ENCODE results near the gene PLA2G15. TPM values are rescaled to one million over a fixed set of nuclear protein-coding genes. Genes with fewer than 3 reads are reported as not detected.
"Not testable (repeated sequence)": the region's sequence is repeated elsewhere in the genome, so short reads cannot be mapped to it uniquely, and the experiment has no call there.

Gene PLA2G15
- polyA plus RNA-seq, 1 experiment: 15.7 TPM

DNA sequence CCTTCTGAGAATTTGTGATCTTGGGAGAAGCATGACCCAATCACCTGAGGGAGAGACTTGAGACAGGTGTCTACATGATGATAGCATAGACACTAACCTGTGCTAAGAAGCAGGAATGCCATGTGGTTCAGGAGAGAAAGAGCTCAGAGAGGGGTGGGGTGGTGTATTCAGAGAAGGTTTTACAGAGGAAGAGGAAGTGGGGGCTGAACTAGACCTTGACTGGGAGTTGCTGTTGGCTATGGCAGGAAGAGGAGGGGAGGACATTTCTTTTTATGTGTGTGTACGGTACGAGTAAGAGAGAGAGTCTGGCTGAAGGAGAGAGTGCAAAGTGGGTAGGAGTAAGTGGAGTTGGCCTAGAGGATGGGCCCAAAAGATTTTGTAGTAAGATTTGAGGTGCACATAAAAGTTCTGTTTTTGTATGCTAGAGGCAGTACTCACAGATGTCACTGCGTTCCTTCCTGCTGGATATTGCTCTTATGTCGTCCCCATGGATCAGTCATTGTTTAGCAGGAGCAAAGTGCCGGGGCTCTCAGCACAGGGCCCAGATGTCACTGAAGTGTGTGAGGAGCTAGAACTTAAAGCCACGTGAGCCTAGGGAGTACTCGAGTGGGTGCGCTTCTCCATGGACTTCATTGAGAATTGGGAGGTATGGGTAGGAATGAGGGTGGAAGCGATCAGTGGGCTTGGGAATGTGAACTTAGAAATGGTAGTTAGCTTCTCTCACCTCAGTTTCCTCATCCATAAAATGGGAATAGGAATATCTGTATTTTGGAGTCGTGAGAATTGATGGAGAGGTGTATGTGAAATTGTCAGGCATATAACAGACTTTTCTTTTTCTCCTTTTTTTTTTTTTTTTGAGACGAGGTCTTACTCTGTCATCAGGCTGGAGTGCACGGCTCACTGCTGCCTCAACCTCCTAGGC, 41.2 kb downstream of the PLA2G15 start:
- CTCF ChIA-PET: interaction anchor here (0.7 to 2.1 kb wide), 3 partner anchors 22 to 109 kb away, joined by 3 to 8 read pairs (median 5); partner anchors contain the start of gene SLC7A6
- POLR2A ChIA-PET: interaction anchor here (0.6 to 1.0 kb wide), 3 partner anchors 10 to 64 kb away, joined by 3 to 10 read pairs (median 3); partner anchors contain the start of gene SLC7A6
- no peak for DNase-seq (ENCODE audit: low read depth, low spot score)
- no peak for TF ChIP-seq CTCF (IDR thresholded peaks at IDR 0.05; ENCODE audit: low read depth, low read length)
- Histone ChIP-seq H3K27me3 (ENCODE audit: control insufficient read depth, insufficient read depth, low read length) (no peaks in the 10 kb centered on the region), H3K9me3 (ENCODE audit: control insufficient read depth, insufficient read depth, low read length) (no peaks in the 10 kb centered on the region), H3K4me3 (ENCODE audit: low read depth, low read length) (no peak overlapping the region), H3K27ac (ENCODE audit: low read depth, low read length) (no peak overlapping the region)

GRCh38 chr16:68287276-68288251, 42.4 kb downstream of the PLA2G15 start:
- no peak overlapping the region for H3K4me3 ChIP-seq (ENCODE audit: low read depth, low read length)
- H3K27ac ChIP-seq (ENCODE audit: low read depth, low read length): no peak overlapping the region
- no peaks in the 10 kb centered on the region for H3K9me3 ChIP-seq (ENCODE audit: control insufficient read depth, insufficient read depth, low read length)
- POLR2A ChIA-PET: interaction anchor here (0.6 to 1.4 kb wide), 3 partner anchors 13 to 23 kb away, joined by 3 to 5 read pairs (median 5); partner anchors contain the start of gene SLC7A6
- TF ChIP-seq CTCF (IDR thresholded peaks at IDR 0.05; ENCODE audit: low read depth, low read length): no peak
- CTCF ChIA-PET: interaction anchor here (0.9 to 1.5 kb wide), 2 partner anchors 23 to 41 kb away, joined by 3 to 4 read pairs; partner anchors contain the start of gene SLC7A6
- no peak for DNase-seq (ENCODE audit: low read depth, low spot score)
- no peaks in the 10 kb centered on the region for H3K27me3 ChIP-seq (ENCODE audit: control insufficient read depth, insufficient read depth, low read length)

GRCh38 chr16:68288252-68288650, 43.1 kb downstream of the PLA2G15 start:
- POLR2A ChIA-PET: interaction anchor here (1.2 to 1.4 kb wide), 2 partner anchors 12 to 24 kb away, joined by 5 read pairs; partner anchors contain the start of gene SLC7A6
- H3K4me3 ChIP-seq (ENCODE audit: low read depth, low read length): no peak overlapping the region

GRCh38 chr16:68288796-68289195, 43.6 kb downstream of the PLA2G15 start:
- CTCF ChIA-PET: interaction anchor here (1.5 to 2.4 kb wide), 2 partner anchors 25 to 27 kb away, joined by 4 to 8 read pairs; partner anchors contain the start of gene SLC7A6
- not testable (repeated sequence) for H3K27ac ChIP-seq (ENCODE audit: low read depth, low read length); H3K9me3 ChIP-seq (ENCODE audit: control insufficient read depth, insufficient read depth, low read length); DNase-seq (ENCODE audit: low read depth, low spot score); H3K27me3 ChIP-seq (ENCODE audit: control insufficient read depth, insufficient read depth, low read length); H3K4me3 ChIP-seq (ENCODE audit: low read depth, low read length)
- POLR2A ChIA-PET: interaction anchor here (1.2 to 1.4 kb wide), 2 partner anchors 12 to 24 kb away, joined by 5 read pairs; partner anchors contain the start of gene SLC7A6

More at GRCh38 chr16:68288252-68288650, 43.1 kb downstream of the PLA2G15 start:
- no peak for DNase-seq (ENCODE audit: low read depth, low spot score)
- Histone ChIP-seq H3K27ac (ENCODE audit: low read depth, low read length) (no peak overlapping the region), H3K27me3 (ENCODE audit: control insufficient read depth, insufficient read depth, low read length) (no peaks in the 10 kb centered on the region), H3K9me3 (ENCODE audit: control insufficient read depth, insufficient read depth, low read length) (no peaks in the 10 kb centered on the region)
- CTCF ChIA-PET: interaction anchor here (0.9 to 1.5 kb wide), 2 partner anchors 24 to 41 kb away, joined by 3 to 4 read pairs; partner anchors contain the start of gene SLC7A6
- TF ChIP-seq CTCF (IDR thresholded peaks at IDR 0.05; ENCODE audit: low read depth, low read length): no peak

GRCh38 chr16:68289202-68289601, 44.0 kb downstream of the PLA2G15 start:
- no peak for DNase-seq (ENCODE audit: low read depth, low spot score)
- TF ChIP-seq CTCF (IDR thresholded peaks at IDR 0.05; ENCODE audit: low read depth, low read length): no peak
- no peaks in the 10 kb centered on the region for H3K27me3 ChIP-seq (ENCODE audit: control insufficient read depth, insufficient read depth, low read length)
- H3K9me3 ChIP-seq (ENCODE audit: control insufficient read depth, insufficient read depth, low read length): no peaks in the 10 kb centered on the region
- POLR2A ChIA-PET: no interaction called here
- no peak overlapping the region for H3K27ac ChIP-seq (ENCODE audit: low read depth, low read length)
- H3K4me3 ChIP-seq (ENCODE audit: low read depth, low read length): no peak overlapping the region
- CTCF ChIA-PET: interaction anchor here (1.5 to 2.4 kb wide), 2 partner anchors 25 to 27 kb away, joined by 4 to 8 read pairs; partner anchors contain the start of gene SLC7A6
